A549 treated with AZD9567 at 1 μM for 4 hours (cell line): Measurements from ENCODE around the gene KCNIP2. TPM values are rescaled to one million over a fixed set of nuclear protein-coding genes. Genes with fewer than 3 reads are reported as not detected.

Experiments used
- total RNA-seq: library from RNA; stranded (reverse); fragments of 200-300 nt; extraction: Qiagen RNA extraction; gene quantifications from 5 replicates; pipeline ENCODE4 v1.2.3, GENCODE V29; 2022; ENCODE audit not compliant: insufficient read depth

KCNIP2 gene
- total RNA-seq = 0.57 to 0.90 TPM (median 0.71 TPM) in 4 of 5 replicates, not detected in the other

GRCh38 chr10:101843032-101844021 lies at the start of gene KCNIP2:
TSS of gene KCNIP2 (minus strand) at chr10:101843800. CDS start at chr10:101843568, 232 bp downstream.

GRCh38 chr10:101818119-101818871 lies 25.3 kb downstream of the KCNIP2 start, which contains the start of gene OGA:
TSS of gene OGA (minus strand) at chr10:101818444. CDS start at chr10:101818022, 422 bp downstream.

GRCh38 chr10:101782811-101783735 lies 60.5 kb downstream of the KCNIP2 start, which contains the start of gene NPM3:
TSS of gene NPM3 (minus strand) at chr10:101783446. CDS start at chr10:101783390, 56 bp downstream.

Other genes with a start within 250 kb of the KCNIP2 start
- gene FBXW4, start 148.6 kb downstream of the KCNIP2 start, total RNA-seq = 21.1 to 29.2 TPM (median 23.5 TPM) in 5 replicates
- gene FGF8, start 67.7 kb downstream of the KCNIP2 start, total RNA-seq = 0.15 to 0.17 TPM in 2 of 5 replicates, not detected in the others
- 86.2 to 126 TPM (median 119 TPM) in 5 replicates for gene NPM3, start 60.4 kb downstream of the KCNIP2 start, total RNA-seq
- 63.4 to 101 TPM (median 74.4 TPM) in 5 replicates for gene OGA, start 25.4 kb downstream of the KCNIP2 start, total RNA-seq
- 6.9 to 11.5 TPM (median 10.7 TPM) in 5 replicates for gene ARMH3, start 212.4 kb upstream of the KCNIP2 start, total RNA-seq
- 25.7 to 40.3 TPM (median 37.5 TPM) in 5 replicates for gene HPS6, start 221.5 kb upstream of the KCNIP2 start, total RNA-seq